ENCODE measurements around the gene THRA. TPM values are rescaled to one million over a fixed set of nuclear protein-coding genes. Genes with fewer than 3 reads are reported as not detected.

The THRA gene
- total RNA-seq, 4 donors from 2014 or later: 32.6 to 69.9 (median 48.9) TPM

DNA sequence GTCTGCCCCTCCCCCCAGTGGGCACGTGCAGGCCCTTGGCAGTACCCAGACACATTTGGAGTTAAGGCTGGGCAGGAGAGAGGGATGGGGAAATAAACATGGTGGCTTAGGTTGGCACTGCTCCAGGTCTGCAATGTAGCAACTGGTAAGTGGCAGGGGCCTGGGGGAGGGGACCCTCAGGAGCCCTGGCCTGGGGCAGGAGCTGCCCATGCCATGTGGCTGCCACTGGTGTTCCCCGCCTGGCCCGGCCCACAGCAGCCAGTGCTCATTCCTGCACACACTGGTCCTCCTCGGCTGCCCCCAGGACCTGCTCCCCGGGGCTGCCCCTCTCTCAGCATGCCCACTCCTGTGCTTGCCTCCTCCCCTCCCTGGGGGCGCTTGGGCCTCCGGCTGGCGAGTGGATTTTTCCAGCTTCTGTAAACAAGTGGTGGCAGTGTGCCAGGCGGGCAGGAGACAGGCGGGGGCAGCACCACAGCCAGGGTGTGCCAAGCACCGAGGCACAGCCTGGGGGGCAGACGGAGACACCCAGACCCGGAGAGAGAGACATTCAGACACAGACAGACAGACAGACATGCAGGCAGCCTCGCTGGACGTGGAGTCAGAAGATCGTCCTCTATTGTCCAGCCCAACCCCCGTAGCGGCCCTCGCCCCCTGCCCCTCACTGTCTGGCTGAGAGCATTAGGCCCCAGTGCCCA lies 9.4 kb downstream of the THRA start:
- Histone ChIP-seq H3K9me3 (no peaks in the 10 kb centered on the region), H3K27ac (peak overlapping the region; percentile 91), H3K27me3 (no peaks in the 10 kb centered on the region), H3K4me3 (peak overlapping the region; percentile 31), H3K36me3 (peaks cover 11% of the 10 kb centered on the region), H3K4me1 (peaks cover 97% of the 10 kb centered on the region)
- TF ChIP-seq POLR2A (IDR thresholded peaks at IDR 0.05) (no peak), POLR2AphosphoS5 (IDR thresholded peaks at IDR 0.05) (peak in 2 of 3 donors; percentile 3 to 37), EP300 (IDR thresholded peaks at IDR 0.05) (no peak)
- TF ChIP-seq, protein P1, sequence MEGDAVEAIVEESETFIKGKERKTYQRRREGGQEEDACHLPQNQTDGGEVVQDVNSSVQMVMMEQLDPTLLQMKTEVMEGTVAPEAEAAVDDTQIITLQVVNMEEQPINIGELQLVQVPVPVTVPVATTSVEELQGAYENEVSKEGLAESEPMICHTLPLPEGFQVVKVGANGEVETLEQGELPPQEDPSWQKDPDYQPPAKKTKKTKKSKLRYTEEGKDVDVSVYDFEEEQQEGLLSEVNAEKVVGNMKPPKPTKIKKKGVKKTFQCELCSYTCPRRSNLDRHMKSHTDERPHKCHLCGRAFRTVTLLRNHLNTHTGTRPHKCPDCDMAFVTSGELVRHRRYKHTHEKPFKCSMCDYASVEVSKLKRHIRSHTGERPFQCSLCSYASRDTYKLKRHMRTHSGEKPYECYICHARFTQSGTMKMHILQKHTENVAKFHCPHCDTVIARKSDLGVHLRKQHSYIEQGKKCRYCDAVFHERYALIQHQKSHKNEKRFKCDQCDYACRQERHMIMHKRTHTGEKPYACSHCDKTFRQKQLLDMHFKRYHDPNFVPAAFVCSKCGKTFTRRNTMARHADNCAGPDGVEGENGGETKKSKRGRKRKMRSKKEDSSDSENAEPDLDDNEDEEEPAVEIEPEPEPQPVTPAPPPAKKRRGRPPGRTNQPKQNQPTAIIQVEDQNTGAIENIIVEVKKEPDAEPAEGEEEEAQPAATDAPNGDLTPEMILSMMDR (IDR thresholded peaks at IDR 0.05): no peak
- WGBS: 7% methylated on average over 17 of the region's 19 CpGs
- peak in 1 of 2 donors; percentile 93 for DNase-seq (ENCODE audit: low spot score in 2 of 2)

DNA sequence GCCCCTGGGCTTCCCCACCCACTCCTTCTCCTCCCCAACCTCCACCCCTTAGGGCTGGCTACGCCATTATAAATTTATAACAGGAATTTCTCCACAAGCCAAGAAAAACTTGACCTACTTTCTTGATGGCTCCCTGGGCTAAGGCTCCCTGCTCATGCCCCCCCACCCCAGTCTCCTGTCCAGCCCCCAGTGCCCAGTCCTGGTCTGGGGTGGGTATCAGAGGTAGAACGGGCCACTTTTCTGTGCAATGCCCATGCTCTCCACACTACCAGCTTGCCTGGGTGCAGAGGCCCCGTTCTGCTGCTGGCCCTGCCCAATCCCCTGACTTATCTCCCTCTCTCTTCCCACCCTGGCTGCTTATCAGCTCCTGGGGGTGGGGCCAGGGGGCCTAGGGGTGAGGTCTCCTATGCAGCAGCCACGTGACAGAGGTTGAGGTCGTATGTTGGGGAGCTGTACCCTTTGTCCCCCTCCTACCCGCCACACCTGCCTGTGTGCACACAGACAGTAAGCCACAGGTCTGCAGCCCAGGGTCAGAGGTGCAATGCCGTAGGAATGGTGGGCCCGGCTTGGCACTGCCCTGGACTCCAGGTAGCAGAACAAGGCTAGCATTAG lies 10.1 kb downstream of the THRA start:
- no peak for TF ChIP-seq EP300 (IDR thresholded peaks at IDR 0.05)
- DNase-seq (ENCODE audit: low spot score in 2 of 2): no peak
- H3K36me3 ChIP-seq: peaks cover 18% of the 10 kb centered on the region
- peak overlapping the region; percentile 31 for H3K4me3 ChIP-seq
- peak overlapping the region; percentile 91 for H3K27ac ChIP-seq
- H3K9me3 ChIP-seq: no peaks in the 10 kb centered on the region
- H3K4me1 ChIP-seq: peaks cover 90% of the 10 kb centered on the region
- 28% methylated on average over 4 of the region's 8 CpGs for WGBS
- no peaks in the 10 kb centered on the region for H3K27me3 ChIP-seq

GRCh38 chr17:40073454-40074174 lies 10.8 kb downstream of the THRA start:
- Histone ChIP-seq H3K9me3 (no peaks in the 10 kb centered on the region), H3K4me1 (peaks cover 83% of the 10 kb centered on the region), H3K36me3 (peaks cover 26% of the 10 kb centered on the region), H3K27me3 (no peaks in the 10 kb centered on the region), H3K27ac (peak overlapping the region; percentile 91), H3K4me3 (no peak overlapping the region)
- WGBS: 85% methylated on average over 7 of the region's 7 CpGs
- no peak for DNase-seq (ENCODE audit: low spot score in 2 of 2)
- no peak for TF ChIP-seq POLR2A (IDR thresholded peaks at IDR 0.05)
- TF ChIP-seq EP300 (IDR thresholded peaks at IDR 0.05): no peak
- no peak for TF ChIP-seq POLR2AphosphoS5 (IDR thresholded peaks at IDR 0.05)
- TF ChIP-seq, protein P1 (IDR thresholded peaks at IDR 0.05): no peak

DNA sequence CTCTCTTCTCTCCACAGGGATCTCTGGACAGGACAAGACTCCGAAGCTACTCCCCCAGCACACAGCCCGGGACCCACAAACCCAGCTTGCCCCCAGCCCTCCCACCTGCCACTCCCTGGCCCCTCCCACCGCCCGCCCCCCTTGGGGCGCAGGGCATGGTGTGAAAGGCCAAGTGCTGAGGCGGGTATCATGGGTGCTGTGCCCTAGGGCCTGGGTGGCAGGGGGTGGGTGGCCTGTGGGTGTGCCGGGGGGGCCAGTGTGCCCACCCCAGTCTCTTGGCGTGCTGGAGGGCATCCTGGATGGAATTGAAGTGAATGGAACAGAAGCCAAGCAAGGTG lies 11.4 kb downstream of the THRA start:
- H3K36me3 ChIP-seq: peaks cover 31% of the 10 kb centered on the region
- DNase-seq (ENCODE audit: low spot score in 2 of 2): no peak
- TF ChIP-seq POLR2AphosphoS5 (IDR thresholded peaks at IDR 0.05) (no peak), EP300 (IDR thresholded peaks at IDR 0.05) (no peak), POLR2A (IDR thresholded peaks at IDR 0.05) (no peak)
- TF ChIP-seq, protein P1 (IDR thresholded peaks at IDR 0.05): no peak
- peak overlapping the region; percentile 91 for H3K27ac ChIP-seq
- H3K4me3 ChIP-seq: no peak overlapping the region
- 54% methylated on average over 6 of the region's 8 CpGs for WGBS
- H3K4me1 ChIP-seq: peaks cover 77% of the 10 kb centered on the region
- no peaks in the 10 kb centered on the region for H3K27me3 ChIP-seq
- H3K9me3 ChIP-seq: no peaks in the 10 kb centered on the region

DNA sequence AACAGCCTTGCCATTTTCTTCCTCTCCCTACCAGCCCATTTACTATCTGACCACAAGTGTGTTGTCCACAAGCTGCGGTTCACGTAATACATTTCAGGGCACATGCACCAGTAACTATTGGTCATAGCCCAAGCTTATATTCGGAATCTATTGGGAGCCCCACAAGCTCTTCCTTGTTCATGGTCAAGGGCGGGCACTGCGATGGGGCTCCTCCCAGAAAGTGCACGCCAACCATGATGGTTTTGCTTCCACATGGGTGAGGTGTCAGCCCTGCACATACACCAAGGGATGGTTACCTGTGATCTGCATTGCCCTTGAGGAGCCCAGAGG lies 12.1 kb downstream of the THRA start:
- TF ChIP-seq POLR2A (IDR thresholded peaks at IDR 0.05) (no peak), EP300 (IDR thresholded peaks at IDR 0.05) (no peak), POLR2AphosphoS5 (IDR thresholded peaks at IDR 0.05) (no peak)
- TF ChIP-seq, protein P1 (IDR thresholded peaks at IDR 0.05): no peak
- Histone ChIP-seq H3K27ac (peak overlapping the region; percentile 91), H3K27me3 (no peaks in the 10 kb centered on the region), H3K4me3 (no peak overlapping the region), H3K4me1 (peaks cover 70% of the 10 kb centered on the region), H3K36me3 (peaks cover 38% of the 10 kb centered on the region), H3K9me3 (no peaks in the 10 kb centered on the region)
- 27% methylated on average over 6 of the region's 6 CpGs for WGBS
- no peak for DNase-seq (ENCODE audit: low spot score in 2 of 2)

All from suprapubic skin (tissue), 4 donors.